HG03342 (cell line): ENCODE results near the gene RIMS4.

Experiments used
- ATAC-seq: cut with Tn5 transposase; IDR thresholded peaks from one replicate; pipeline ENCODE4 v1.9.1; 2021; ENCODE audit warnings: mild to moderate bottlenecking, moderate library complexity; ENCODE audit not compliant: unreplicated experiment

RIMS4 gene

DNA sequence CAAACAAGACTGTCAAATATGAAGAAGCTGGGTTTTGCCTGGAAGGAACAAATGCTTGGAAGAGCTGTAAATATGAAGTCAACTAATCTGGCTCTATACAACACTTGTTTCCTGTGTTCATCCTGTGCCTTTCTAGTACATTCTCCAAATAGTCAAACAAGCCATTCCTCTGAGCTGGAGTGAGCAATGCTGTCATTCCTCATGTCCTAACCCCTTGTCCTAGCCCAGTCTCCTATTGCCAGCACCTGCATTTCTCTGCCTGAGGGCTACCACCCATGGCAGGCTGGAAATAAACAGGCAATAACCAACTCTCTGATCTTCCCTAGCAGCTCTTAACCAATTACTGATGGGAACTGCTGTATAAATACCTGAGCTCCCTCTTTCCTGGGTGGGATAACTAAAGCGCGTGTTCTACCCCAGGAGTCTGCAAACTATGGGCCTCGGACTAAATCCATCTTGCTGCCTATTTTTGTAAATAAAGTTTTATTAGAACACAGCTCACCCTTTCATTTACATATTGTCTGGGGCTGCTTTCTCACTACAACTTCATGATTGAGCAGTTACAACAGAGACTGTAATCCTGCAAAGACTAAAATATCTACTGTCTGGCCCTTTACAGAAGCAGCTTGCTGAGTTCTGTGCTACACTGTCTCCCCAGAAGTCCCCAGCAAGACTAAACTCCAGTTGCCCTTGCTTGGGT is 13.4 kb downstream of the RIMS4 start:
- no peak for ATAC-seq

DNA sequence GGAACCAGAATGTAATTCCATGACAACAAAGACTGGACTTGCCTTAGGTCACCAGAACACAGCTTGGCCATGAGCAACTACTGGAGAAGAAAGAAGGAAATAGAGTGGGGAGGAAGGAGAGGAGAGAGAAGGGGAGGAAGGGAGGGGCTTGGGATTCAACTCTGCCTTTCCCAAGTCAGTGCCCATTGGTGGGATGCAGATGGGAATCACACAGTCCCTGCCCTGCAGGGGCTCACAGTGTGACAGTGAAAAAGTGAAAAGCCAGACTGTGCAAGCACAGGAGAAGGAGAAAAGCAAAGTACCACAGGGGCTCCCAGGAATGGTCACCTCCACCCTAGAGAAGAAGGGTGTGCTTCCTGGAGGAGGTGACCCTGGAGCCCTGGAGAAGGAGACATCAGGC is 14.0 kb downstream of the RIMS4 start:
- ATAC-seq = no peak

DNA sequence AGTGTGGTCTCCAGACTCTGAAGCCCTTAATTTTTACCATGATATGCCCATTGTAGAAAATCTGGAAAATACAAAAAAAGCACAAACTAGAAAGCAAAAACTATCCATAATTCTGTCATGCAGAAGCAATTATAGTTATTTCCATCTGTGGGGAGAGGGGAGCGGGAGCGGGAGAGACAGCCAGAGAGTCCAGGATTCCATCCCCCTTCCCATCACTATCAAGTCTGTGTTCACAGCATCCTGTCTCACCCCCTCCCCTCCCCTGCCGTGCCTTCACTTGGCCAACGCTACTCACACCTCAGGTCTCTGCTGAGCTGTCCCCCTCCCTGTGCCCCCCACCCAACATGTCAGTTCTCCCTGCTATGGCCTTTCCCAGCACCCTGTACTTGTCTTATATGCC is 14.5 kb downstream of the RIMS4 start:
- no peak for ATAC-seq

DNA sequence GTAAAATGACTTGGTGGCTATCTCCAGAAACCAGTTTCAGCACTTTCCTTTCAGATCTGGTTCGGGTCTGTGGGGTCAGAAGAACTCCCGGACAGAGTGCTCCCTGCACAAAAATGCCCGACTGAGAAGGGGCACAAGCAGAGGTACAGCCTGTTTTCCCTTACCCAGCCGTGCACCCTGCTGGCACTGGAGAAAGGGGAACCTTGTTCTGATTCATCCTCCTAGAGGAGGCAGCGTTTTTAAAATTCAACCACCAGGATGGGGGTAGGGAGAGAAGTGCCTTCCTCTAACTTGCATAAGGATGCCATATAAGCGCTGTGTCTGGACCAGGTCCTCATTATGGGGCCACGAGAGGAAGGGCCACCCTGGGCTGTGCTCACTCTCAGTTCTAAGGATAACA is 17.6 kb downstream of the RIMS4 start:
- no peak for ATAC-seq

DNA sequence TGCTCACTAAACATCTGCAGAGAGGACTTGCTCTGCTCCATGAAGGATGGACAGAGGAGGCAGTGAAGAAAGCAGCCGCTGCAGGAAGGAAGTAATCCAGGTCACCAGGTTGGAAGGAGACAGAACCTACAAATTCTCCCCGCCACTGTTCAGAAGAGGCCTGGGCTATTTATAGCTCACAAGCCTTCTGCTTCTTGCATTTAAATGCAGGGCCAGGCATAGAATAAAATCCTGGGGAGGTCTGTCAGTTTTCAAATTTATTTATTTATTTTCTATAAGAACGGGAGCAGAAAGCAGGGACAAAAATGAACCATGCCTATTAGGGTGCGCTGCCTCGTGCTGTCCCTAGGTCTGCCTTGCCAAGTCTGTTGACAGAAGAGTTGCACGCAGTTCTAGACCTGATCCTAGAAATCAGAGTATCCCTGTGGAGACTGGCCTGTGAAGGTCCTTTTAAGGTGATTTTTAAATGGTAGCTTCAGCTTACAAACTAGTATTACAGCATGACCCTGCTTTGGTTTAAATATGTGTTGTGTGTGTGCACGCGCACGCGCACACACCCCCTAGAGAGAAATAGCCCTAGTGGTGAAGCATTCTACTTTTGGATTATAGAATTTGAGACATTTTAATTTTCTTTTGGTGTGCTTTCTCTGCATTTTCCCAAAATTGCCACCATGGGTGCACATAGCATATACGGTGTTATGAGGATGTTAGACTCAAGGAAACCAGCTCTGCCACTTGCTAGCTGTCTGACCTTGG is 19.5 kb downstream of the RIMS4 start:
- no peak for ATAC-seq

DNA sequence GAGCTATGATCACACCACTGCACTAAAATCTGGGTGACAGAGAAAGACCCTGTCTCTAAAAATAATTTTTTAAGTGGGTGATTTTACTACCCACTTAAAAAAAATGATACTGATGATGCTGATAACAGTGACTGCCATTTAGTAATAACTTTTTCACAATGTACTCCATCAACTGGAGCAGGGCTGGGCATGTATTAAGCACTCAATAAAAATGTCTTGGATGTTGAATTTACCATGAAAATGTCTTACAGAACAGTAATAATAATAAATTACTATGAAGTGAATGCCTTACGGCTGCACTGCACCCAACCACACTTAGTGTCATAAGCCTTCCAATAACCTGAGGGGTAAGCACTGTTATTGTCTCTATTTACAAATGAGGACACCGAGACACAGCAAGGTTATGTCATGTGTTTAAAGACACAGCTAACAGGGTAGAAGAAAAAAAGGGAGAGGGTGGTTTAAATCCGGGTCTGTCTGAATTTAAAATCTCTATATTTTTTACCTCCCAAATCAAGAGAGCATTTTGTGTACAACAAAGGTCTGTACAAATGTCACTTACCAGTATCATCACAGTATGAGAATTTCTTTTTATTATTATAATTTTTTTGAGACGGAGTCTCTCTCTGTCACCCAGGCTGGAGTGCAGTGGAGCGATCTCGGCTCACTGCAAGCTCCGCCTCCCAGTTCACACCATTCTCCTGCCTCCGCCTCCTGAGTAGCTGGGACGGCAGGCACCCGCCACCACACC is 21.5 kb downstream of the RIMS4 start:
- no peak for ATAC-seq

DNA sequence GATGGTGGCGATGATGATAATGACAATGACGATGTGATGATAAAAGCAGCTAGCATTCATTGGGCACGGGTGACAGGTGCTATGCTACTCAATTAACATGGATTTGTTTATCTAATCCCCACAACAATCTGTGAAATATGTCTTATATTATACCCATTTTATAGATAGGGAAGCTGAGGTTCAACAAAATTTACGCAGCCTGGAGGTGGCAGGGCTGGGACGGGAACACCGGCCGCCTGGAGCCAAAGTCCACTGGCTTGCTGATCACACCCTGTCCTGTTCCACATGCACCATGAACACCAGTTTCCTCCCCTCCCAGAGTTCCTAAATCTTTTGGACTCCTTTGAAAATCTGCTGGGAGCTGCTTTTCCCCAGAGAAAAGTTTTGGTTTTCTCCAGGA is 23.0 kb downstream of the RIMS4 start:
- no peak for ATAC-seq

DNA sequence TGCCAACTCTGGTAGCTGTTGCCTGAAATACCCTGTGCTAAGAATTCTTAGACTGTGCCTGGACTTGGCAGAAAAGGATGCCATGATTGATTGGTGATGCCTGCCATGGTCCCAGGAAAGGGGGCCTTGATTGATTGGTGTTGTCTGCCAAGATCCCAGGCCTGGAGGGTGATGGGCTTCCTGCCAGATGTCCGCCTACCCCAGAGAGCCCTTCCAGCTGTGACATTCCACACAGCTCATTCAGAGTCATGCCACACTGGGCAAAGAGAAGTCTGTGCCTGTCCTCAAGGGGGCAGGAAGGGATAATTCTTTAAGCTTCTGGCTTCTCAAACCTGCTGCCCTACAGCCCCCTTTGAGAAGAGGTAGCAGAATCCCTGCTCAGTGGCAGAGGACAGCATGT is 24.6 kb downstream of the RIMS4 start:
- ATAC-seq = no peak

DNA sequence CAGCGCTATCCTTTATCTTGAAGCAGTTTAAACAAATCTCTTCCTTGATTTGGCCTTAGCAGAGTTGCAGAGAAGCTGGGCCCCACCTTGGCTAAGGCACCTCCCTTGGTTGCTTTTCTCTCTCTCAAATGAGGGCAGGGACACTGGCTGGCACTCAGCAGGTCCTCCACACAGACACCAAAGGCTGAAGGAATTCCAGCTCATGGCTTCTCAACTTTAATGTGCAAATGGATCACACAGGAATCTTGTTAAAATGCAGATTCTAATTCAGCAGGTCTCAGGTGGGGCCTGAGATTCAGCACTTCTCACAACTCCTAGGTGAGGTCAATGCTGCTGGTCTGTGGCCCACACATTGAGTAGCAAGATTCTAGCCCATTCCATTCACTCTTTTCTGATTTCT is 25.7 kb downstream of the RIMS4 start:
- no peak for ATAC-seq

DNA sequence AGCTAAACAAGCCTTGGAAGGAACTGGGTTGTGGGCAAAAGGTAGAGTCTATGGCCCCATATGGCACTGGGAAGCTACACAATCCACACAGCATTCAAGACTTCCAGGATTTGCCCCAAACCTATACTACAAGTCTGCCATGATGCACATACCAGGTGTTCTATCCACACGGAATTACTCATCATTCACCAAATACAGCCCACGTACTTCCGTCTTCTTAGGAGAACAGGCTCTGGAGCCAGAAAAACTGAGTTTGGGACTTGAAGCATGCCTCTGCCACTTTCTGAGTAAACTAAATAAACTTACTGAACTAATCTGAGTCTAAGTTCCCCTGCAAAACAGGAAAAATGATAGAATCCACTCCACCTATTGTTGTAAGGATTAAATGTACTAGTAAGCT is 28.6 kb downstream of the RIMS4 start:
- ATAC-seq = no peak

DNA sequence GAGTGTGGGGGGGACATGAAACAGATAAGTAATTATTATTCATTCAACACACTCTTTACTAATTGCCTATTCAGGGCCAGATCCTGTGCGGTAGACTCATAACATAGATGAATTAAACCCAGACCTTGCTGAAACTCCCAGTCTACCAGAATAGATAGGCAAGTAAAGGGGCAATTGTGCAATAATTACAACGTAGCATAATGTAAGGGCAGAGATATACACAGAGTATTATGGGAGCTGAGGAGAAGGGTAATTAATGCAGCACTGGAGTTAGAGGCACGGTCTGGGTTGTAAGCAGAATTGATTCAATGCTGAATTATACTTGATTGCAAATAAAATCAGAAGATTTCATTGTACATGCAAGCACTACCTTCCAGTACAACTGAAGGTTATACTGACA is 29.2 kb downstream of the RIMS4 start:
- no peak for ATAC-seq

DNA sequence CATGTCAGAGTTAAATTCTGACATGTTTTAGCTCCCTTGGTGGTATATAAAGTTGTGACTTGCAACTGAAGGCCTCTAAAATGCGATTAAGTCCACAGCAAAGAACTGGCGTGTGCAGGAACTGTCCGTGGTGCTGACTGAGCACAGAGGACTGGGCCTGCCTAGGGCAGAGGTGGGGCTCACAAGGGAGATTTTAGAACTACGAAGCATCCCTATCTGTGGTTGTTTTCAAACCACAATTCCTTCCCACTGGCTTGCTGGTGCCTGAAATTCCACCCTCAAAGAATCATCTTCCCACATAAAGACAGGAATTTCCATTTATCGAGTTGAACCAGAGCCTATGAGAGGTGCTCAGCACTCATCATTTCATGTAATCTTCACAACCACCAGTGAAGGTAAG is 30.1 kb downstream of the RIMS4 start:
- ATAC-seq = no peak

DNA sequence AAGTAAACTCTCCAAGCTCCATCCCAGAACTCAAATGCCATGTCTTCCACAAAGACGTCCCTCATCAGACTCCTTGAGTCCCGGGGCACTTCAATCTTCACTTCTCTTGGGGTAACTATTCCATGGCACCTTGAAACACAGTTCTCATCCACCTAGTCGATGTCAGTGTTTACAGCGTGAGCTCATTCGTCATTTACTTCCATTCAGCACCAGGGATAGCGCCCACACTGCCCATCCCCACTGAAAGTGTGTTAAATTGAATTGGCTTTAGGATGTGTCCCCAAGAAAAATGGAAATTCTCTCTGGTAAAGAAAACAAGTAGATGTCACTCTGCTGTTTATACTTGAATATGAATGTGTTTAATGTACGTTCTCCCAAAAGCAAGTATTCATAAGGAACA is 33.4 kb downstream of the RIMS4 start:
- ATAC-seq = no peak

DNA sequence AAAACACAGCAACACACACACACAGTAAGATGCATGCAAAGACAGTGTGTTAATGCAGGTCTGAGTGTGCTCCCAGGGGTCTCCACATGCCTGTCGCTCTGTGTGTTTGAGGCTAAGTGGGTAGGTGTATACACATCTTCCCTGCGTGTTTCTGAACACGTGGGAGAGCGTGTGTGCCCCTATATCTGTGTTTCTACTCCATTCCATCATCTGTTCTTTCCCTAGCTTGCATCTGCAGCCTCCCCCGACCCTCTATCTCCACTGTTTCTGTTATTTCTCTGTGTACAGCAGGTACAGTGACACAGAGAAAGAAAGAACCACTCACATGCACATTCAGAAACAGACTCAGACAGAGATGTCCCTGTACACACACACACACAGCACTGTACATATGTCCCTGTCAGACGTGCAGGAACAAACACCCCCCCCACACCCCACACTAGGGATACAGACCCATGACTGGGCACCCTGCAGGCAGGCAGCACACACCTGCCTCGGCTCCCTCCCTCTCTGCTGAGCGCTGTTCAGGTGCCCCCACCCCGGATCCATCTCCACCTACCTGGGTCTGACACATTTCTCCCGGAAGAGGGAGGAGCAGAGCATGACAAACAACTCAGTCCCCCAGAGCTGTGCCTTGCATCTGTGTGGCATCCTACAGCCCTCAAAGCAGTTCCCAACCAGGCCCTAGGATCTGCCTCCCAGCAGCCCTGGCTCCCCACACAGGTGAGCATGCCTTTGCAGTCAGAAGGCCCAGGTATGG is 37.1 kb downstream of the RIMS4 start:
- ATAC-seq = no peak

DNA sequence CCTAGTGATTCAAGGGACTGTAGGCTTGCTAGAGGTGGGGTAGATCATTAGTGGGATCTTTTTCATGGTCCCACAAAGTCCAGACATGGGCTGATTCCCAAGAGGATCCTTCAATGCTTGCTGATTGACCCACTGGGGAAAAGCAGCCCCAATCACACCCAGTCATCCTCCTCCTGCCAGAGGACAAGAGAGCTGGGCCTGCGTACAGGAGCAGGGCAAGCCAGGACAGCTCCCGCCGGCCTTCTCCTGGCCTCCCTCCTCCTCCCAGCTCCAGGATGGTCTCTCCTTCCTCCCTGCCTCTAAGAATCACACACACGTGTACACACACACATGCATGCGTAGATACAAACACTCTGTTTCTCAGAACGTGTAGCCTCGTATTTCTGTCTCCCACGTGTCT is 37.7 kb downstream of the RIMS4 start:
- ATAC-seq = no peak

DNA sequence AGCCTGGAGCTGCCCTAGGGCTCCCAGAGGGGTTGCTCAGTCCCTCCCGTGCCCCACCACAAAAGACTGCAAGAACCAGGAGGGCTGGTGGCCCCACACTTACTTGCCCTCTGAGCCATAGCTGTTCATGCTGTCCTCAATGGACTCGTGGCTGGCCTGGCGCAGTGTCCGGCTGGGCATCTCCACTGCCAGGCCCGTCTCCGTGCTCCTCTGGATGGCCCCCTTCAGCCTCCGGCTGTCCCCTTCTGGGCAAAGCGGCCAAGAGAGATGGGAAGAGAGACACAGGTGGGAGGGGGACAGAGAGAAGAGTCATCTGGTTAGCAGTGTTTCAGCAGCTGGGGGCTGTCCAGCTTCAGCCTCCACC is 39.2 kb downstream of the RIMS4 start:
- ATAC-seq = no peak

DNA sequence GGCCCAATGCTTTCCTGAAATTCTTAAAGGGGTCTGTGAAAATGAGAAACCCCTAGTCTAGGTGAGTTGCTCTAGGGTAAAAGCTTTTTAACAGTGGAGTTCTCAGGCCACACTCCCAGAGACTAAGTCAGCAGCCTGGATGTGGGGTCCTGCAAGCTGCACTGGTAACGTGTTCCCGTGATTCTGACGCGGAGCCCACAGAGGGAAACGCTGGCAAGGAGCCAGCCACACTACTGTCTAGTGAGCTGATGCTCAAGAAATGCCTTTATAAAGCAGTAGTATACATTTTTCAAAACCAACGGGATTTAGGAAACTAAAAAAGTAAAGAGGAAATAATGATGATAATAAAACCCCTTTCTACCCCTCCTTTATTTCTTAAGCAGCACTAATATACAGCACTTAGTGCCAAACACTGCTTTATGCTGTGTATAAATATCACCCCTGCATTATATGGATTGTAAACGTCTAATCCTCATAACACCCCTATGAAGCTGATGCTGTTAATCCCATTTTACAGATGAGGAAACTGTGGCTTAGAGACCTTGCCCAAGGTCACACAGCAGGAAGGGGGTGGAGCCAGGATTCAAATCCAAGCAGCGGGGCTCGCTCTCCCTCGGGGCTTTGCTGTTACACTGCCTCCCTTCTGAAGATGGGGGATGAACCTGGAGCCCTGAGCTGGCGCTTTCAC is 39.7 kb downstream of the RIMS4 start:
- no peak for ATAC-seq

DNA sequence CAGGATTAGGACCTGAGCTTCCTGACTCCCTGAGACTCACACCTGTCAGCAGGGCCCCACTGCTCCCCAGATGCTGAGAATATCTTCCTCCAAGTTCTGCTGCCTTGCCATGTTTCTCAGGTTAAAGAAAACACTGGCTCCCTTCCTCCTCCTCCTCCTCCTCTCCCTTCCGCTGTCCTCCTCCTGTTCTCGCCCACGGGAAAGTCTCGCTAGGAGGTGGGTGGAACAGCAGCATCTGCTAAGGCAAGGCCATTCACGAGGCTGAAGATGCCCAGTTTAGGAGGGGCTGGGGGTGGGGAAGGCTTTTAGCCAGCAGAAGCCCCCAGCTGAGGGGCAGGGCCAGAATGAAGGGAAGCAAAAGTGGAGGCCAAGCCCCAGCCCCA is 40.9 kb downstream of the RIMS4 start:
- ATAC-seq = no peak

DNA sequence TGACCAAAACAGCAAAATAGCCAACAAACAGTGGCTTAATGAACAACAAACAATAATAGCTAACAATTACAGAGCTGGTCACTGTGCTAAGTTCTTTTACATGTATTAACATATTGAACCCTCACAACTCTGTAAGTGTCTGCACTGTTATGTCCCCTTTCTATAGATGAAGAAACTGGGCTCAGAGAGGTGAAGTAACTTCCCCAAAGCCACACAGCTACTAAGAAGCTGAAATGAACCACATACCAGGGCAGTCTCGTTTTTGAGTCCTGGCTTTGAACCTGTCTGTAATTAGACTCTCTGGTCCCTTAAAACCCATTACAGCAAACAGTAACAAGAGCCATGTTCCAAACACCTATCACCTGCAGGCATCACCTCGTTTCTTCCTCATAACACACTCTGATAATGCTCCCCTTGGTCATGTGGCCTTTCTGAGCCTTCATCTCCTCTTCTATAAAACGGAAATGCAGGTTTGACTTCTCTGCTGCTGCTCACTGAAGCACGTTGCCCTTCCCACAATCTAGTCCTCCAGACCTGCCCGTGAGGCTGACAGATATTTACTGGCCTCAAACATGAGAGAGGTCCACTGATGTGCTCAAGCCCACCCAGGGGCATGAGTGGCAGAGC is 41.4 kb downstream of the RIMS4 start:
- ATAC-seq = no peak

DNA sequence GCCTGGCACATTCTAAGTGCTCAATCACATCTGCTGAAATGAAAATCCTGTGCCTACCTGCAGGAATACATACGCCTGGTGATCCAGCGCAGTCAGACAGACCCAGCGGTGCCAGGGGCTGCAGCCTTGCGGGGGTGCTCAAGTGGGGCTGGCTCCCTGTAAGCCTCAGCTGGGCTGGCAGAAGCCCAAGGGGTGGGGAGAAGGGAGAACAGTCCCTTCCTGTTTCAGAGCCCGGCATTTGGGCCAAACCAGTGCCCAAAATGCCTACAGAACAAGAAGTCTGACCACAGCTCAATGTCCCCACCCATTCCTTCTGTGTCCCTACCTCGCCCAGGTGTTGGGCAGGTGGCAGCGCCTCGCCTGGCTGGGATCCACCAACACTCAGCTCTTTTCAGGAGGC is 42.1 kb downstream of the RIMS4 start:
- ATAC-seq = no peak
